VCaP (cell line): ENCODE measurements around the gene DNAI1.

Source experiments
- H3K27ac ChIP-seq: fragments of 450-650 bp; 2 replicates; pipeline ENCODE4 v1.5.1; 2017
- TF ChIP-seq, protein P1 (sequence below): fragments of 450-650 bp; conservative IDR thresholded peaks from 2 replicates; pipeline ENCODE4 v1.5.1; 2017; ENCODE audit warnings: mild to moderate bottlenecking, moderate library complexity

DNAI1 gene

DNA sequence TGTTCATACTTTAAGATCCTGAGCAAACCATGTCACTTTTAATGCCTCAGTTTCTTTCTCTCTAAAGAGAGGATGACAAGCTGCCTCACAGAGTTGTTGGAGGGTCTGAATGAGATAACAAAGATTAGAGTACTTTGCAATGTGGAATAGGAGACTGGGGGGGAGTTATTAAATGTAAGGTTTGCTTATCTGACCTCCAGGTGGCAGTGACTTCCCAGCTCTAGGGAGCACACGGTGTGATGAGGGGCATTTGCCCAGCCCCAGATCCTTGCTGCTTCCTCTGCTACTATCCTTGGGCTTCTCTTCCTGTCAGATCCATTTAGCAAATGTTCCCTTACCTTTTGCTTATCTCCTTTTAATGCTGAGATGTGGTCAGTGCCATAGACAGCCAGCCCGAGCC lies 33.4 kb downstream of the DNAI1 start:
- TF ChIP-seq, protein P1, sequence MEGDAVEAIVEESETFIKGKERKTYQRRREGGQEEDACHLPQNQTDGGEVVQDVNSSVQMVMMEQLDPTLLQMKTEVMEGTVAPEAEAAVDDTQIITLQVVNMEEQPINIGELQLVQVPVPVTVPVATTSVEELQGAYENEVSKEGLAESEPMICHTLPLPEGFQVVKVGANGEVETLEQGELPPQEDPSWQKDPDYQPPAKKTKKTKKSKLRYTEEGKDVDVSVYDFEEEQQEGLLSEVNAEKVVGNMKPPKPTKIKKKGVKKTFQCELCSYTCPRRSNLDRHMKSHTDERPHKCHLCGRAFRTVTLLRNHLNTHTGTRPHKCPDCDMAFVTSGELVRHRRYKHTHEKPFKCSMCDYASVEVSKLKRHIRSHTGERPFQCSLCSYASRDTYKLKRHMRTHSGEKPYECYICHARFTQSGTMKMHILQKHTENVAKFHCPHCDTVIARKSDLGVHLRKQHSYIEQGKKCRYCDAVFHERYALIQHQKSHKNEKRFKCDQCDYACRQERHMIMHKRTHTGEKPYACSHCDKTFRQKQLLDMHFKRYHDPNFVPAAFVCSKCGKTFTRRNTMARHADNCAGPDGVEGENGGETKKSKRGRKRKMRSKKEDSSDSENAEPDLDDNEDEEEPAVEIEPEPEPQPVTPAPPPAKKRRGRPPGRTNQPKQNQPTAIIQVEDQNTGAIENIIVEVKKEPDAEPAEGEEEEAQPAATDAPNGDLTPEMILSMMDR, result peak; percentile 54; the same call in 1 of the 2 replicates

DNA sequence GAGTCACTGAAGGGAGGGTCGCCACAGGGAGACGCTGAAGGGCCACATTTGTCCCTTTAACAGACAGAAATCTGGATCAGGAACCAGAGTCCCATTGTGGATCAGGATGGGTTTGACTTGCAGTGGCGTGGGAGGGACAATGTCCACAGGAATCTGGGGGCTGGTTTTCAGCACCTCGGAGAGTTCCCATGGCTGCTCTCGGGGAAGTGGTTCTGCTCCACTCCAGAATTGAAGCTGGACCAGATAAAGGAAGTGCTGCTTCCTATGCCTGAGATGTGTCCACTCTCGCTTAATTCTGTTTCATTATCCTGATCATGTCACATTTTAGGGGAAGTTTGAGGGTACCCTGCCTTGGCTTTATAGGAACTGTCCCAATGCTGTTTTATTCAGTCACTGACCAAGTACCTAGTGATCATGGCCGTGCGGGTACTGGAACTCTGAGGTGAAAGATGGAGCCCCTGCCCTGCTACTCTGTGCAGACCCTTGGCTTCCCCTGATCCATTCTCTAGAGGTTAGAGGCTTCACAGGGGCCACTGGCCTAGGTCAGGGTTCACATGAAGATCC lies 35.4 kb downstream of the DNAI1 start:
- TF ChIP-seq, protein P1, result no peak
- H3K27ac ChIP-seq, result no peak overlapping the region

More for the DNA sequence above, 33.4 kb downstream of the DNAI1 start:
- H3K27ac ChIP-seq, result no peak overlapping the region

DNA sequence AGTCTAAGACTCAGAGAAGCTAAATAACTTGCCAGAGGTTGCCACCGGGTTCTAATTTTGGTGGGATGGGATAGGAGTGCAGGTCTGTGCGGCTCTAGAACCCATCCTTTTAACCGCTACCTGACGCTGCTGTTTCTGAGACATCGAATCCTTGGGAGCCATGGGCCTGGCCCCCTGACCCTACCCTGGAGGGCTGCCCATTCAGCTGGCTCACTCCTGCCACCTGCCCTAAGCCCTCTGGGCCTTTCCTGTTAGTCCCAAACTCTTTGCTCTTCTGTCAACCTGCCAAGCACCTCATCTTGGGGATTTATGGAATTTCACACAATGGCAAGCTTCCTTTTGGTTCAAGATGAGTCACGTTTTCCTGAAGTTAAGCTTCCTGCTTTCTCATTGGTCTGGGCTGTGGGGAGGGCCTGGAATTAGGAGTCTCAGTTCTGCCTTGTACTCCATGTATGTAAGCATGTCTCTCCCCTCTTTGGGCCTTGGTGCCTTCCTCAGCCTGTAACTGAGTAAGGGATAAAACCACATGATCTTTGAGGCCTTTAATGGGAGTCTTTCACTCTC lies 37.6 kb downstream of the DNAI1 start:
- TF ChIP-seq, protein P1, result no peak

DNA sequence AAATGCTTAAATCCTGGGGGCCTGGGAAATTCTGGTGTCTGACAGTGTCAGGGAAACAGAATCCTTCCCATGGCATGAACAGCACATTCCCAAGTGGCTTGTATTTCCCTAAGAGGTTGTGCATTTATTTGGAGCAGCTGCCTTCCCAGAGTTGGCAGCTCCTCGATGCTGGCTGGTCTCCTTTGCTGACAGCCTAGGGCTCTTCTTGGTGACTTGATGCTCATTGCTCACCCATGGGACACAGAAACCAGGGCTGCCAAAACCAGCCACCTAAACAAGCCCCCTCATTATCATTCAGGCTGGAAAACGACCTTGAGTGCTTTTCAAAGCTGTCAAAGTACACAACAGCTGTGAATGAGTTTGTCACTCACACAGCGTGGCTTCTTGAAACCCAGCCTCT lies 39.9 kb downstream of the DNAI1 start:
- H3K27ac ChIP-seq, result no peak overlapping the region
- TF ChIP-seq, protein P1, result no peak

More for the DNA sequence above, 37.6 kb downstream of the DNAI1 start:
- no peak overlapping the region for H3K27ac ChIP-seq

DNA sequence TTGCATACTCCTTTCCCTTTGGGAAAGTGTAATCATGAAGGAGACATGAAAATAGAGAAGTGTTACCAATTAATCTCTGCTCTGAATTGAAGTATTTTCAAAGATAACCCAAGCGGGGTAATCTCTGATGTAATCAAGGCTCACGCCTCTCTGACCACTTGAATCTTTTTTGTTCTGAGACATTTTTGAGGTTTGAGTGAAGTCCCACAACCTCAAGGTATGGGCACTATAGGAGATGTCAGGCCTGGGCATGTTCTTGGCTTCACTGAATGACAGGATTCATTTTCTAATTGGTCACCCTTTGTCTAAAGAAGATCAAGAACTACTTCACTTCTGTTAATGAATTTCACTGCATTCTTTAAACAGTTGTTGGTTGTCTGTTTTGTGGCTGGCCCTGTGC lies 40.5 kb downstream of the DNAI1 start:
- H3K27ac ChIP-seq, result no peak overlapping the region
- TF ChIP-seq, protein P1, result no peak

DNA sequence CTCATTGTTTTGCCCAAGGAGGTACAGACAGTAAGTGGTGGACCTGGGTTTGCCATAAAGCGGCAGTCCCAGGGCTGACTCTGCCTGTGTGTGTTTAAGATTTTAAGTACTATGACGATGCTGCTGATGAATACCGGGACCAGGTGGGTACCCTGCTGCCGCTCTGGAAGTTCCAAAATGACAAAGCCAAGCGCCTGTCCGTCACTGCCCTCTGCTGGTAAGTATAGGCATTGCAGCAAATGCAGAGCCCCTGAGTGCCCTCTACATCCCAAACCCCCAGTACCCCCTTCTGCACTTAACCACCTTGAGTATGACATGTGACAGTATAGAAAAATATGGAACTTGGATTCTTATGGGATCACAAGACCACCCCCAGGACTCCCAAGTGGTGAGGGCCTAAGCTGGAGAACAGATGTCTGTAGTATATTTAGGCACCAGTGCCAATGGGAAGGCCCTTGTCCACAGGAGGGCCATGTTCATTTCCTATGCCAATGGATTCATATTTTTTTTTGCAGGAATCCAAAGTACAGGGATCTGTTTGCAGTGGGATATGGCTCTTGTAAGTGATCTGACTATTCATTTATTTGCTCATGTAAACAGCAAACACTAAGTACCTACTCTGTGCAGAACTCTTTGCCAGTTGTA lies 42.1 kb downstream of the DNAI1 start:
- TF ChIP-seq, protein P1, result peak; percentile 99
- H3K27ac ChIP-seq, result no peak overlapping the region

DNA sequence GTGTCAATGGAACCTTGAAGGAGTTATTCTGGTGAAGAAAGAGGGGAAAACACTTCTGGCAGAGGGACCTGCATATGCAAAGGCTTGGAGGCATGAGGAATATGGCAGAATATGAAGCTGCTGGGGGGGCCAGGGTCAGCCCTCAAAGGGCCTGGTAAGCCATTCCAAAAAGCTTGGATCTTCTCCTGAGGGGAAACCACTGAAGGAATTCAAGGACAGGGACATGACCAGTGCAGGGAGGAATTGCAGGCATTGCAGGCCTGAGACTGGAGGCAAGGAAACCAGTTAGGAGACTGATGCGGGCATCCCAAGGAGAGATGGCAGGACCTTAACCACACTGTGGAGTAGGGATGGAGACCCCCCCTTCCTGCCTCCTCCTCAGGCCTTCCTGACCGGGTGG lies 42.8 kb downstream of the DNAI1 start:
- H3K27ac ChIP-seq, result peak overlapping the region; percentile 76
- TF ChIP-seq, protein P1, result no peak
